ENCODE measurements around the gene LCP2. TPM values are rescaled to one million over a fixed set of nuclear protein-coding genes. Genes with fewer than 3 reads are reported as not detected.

Gene LCP2
- total RNA-seq, 1 donor from 2014 or later: 11.6 TPM

- peak; percentile 69 for DNase-seq
Observed at GRCh38 chr5:170216257-170216864, 81.2 kb downstream of the LCP2 start.

DNA sequence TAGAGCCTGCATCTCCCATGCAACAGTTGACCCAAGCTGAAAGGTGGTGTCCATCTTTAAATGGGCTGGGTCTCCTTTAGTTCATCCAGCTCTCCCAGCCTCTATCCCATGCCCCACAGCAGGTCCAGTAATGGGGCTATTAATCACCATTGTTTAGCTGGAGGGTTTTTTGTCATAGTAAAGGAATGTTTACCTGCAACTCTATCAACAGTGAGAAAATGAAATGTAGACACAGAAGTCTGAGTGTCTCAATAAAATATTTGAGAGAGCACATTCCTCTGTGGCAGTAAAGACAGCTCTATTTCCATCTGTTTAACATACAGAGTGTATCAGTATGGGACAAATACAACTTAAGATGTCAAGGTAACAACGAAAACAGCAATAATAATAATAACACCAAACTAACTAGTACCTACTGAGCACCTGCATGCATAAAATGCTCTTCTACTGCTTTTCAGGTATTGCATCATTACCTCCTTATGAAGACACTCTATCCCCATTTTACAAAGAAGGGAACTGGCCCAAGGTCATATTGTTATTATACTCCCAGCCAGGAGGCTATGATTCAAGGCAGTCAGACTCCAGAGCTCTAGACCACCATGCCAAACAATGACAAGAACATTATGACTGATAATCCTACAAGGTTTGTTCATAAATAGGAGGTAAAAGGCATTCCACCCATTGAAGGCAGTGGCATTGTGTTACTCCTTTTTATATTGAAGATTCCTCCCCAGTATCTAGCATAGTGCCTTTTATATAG lies 85.8 kb downstream of the LCP2 start:
- no peak for DNase-seq

- DNase-seq: no peak
Observed at GRCh38 chr5:170206958-170207357, 90.6 kb downstream of the LCP2 start.

GRCh38 chr5:170206216-170206615 lies 91.4 kb downstream of the LCP2 start:
- DNase-seq: no peak

- no peak for DNase-seq
Observed at GRCh38 chr5:170204202-170204601, 93.4 kb downstream of the LCP2 start.

- DNase-seq: no peak
Observed at GRCh38 chr5:170202117-170202516, 95.5 kb downstream of the LCP2 start.

- no peak for DNase-seq
Observed at GRCh38 chr5:170201311-170201710, 96.3 kb downstream of the LCP2 start.

DNA sequence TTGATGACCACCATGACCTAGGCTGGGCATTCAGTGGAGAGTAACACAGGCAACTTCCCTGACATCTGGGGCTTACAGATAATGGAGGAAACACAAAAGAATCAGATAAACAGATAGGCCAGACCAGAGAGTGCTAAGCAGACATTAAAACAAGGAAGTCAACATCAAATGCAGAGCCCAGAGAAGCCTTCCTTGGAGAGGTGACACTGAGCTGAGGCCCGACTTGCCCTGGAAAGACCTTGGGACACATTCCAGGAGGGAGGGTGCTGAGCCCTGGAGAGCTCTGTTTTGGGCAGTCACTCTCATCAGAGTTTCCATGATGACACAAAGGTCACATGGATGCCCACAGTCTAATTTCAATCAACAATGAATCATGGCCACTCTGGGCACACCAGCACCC lies 96.7 kb downstream of the LCP2 start:
- no peak for DNase-seq

Other genes with a start within 250 kb of the LCP2 start
- gene FOXI1, start 191.9 kb downstream of the LCP2 start, total RNA-seq: not detected
- not detected for gene C5orf58, start 64.8 kb downstream of the LCP2 start, total RNA-seq
- gene KCNMB1, start 91.6 kb upstream of the LCP2 start, total RNA-seq: 0.41 TPM
- gene KCNIP1, start 206.2 kb upstream of the LCP2 start, total RNA-seq: 4.2 TPM